Mucosa of gallbladder (tissue), 1 donor: Measurements from ENCODE around the gene SHISA2. TPM values are rescaled to one million over a fixed set of nuclear protein-coding genes. Genes with fewer than 3 reads are reported as not detected.

ENCODE experiments used
- DNase-seq: peaks from one replicate; pipeline ENCODE4 v3.0.0-alpha.2; 2020; ENCODE audit warnings: low spot score
- total RNA-seq: library from RNA; stranded (reverse); gene quantifications from one replicate; pipeline ENCODE4 v1.2.1, GENCODE V29; 2021
- donor health status: DM: no; HTN: no; CAD: no.

Gene SHISA2
- total RNA-seq, 1 donor from 2014 or later = 0.32 TPM

DNA sequence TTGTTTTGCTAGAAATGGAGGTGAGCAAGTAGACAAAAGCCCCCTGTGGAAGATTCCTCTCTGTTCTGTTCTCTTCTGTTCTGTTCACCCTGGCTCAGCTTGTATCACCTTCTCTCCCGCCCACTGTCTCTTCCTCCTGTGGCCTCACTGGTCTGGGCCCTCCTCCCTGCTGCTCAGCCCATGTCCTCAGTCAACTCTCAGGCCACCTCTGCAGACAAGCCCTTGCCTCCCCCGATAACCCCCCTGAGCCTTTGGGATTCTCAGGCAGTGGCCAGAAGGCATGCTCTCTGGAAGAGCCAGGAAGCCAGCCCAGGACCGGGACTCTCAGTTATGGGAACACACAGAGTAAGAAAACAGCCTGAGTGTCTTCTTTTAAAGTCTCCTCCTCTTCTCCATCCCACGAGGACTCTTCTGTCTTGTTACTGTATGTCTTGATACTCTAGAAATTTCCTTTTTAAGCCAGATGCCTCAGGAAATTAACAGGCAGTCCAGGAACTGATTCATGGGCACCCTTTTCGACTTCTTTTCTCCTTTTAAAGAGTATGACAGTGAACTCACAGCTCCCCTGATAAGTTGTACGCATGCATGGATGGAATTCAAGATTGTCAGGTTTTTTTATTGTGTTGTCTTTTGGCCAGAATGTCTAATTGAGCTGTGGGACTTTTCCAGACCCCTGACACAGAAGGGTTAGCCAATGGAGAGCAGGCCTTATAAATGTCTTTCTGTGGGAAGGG, 33.7 kb downstream of the SHISA2 start:
- no peak for DNase-seq

GRCh38 chr13:26017196-26017921, 34.5 kb downstream of the SHISA2 start:
- DNase-seq = no peak

DNA sequence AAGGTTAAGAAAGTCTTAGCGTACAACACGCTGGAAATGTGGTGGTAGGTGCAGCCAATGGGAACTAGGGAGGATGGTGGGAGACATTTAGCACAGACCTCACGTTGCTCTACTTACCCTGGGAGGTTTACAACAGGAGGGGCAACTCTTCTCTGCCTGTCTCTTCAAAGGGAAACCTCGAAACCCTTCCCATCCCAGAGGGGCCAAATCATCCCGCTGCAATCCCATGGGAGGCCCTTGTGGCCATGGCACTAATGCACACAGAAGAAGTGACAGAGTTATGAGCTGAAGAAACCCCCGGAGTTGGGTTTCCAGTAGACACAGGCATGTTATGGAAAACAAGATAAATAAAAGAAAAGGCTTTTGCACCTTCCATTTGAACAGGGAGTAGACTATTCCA, 35.6 kb downstream of the SHISA2 start:
- no peak for DNase-seq

DNA sequence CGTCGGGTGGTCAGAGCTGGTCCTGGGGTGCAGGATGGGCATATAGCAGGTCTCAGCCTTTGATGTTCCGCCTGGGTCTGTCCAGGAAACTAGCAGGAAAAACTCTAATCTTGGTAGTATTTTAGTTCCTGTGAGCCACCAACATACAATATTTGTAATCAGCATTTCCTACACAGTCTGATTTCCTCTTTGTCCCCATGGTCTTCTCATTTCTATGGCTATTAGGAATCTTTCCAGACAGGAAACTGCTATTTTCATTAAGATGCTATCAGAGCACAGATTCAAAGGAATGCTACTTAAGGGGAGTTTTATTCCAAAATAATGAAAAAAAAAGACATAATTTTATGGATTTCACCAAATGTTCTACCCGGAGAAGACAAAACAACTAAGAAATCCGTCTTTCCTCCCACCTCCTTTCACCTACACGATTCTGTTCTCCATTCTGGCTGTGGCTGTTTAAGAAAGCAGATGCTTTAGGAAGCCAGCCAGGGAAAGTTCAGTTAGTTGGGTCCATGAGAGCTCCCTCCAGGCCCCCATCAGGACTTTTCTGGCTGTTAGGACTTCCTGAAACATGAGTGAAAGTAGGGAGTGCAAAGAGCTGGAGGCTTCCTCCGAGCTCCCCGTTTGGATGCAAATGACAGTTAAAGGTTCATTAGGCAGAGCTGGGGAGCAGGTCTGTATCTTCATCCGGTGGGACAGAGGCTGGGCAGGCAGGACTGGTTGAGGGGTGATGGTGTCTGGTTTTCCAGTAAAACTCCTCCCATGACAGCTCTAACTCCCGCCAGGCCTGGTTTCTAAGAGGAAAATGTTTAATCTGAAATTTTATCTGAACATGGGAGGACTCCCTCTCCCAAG, 36.3 kb downstream of the SHISA2 start:
- no peak for DNase-seq

DNA sequence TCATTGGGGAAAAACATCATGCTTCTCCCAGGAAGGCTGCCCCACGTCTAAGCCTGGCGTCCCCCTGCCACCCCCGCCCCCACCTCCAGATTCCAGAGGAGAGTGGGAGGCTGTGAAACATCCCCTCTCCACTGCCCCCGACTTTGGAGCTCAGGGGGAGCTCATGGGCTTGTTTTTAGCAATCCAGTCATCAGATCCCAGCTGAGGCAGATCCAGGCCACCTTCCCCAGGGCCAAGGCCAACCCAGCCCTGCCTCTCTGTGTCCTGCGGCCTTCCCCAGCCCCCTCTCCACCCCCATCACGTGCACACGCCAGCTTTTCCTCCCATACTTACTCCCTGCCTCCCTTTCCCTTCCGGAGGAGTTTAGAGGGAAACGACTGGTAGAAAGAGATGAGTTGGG, 38.8 kb downstream of the SHISA2 start:
- no peak for DNase-seq

GRCh38 chr13:26011996-26012821, 39.6 kb downstream of the SHISA2 start:
- DNase-seq = no peak

DNA sequence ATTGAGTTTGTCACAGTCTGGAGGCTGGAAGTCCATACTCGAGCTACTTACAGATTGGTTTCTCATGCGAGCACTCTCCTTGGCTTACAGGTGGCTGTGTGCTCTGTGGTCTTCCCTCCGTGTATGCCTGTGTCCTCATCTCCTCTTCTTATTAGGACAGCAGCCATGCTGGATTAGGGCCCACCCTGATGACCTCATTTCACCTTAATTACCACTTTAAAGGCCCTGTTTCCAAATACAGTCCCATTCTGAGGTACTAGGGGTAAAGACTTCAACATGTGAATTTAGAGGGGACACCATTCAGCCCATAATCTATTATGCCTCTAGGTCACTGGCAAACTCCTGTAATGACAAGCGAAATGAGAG, 40.6 kb downstream of the SHISA2 start:
- no peak for DNase-seq

- no peak for DNase-seq
Measured at GRCh38 chr13:26010487-26011207, 41.2 kb downstream of the SHISA2 start.

- no peak for DNase-seq
Measured at GRCh38 chr13:26007261-26008125, 44.3 kb downstream of the SHISA2 start.

Other genes starting within 250 kb of the SHISA2 start
- 28.2 TPM for gene RNF6, start 170.3 kb upstream of the SHISA2 start, total RNA-seq
- 19.9 TPM for gene CDK8, start 202.1 kb upstream of the SHISA2 start, total RNA-seq